GM18511 (cell line): Measurements from ENCODE around the gene EBF4.
"Not testable (repeated sequence)": the region's sequence is repeated elsewhere in the genome, so short reads cannot be mapped to it uniquely, and the experiment has no call there.

Experiments used
- ATAC-seq: cut with Tn5 transposase; IDR thresholded peaks from one replicate; pipeline ENCODE4 v1.9.1; 2021; ENCODE audit warnings: mild to moderate bottlenecking, moderate library complexity; ENCODE audit not compliant: unreplicated experiment

Gene EBF4

GRCh38 chr20:2755451-2756055, 63.0 kb downstream of the EBF4 start:
- ATAC-seq, result no peak

- no peak for ATAC-seq
Observed at GRCh38 chr20:2756056-2756611, 63.6 kb downstream of the EBF4 start.

- no peak for ATAC-seq
Observed at GRCh38 chr20:2757001-2757400, 64.4 kb downstream of the EBF4 start.

- ATAC-seq, result no peak
Observed at GRCh38 chr20:2757969-2758368, 65.4 kb downstream of the EBF4 start.

GRCh38 chr20:2759143-2759542, 66.6 kb downstream of the EBF4 start:
- no peak for ATAC-seq

- no peak for ATAC-seq
Observed at GRCh38 chr20:2759603-2760296, 67.2 kb downstream of the EBF4 start.

GRCh38 chr20:2760297-2760951, 67.8 kb downstream of the EBF4 start:
- no peak for ATAC-seq

GRCh38 chr20:2760952-2761305, 68.3 kb downstream of the EBF4 start:
- ATAC-seq, result no peak

- ATAC-seq, result no peak
Observed at GRCh38 chr20:2761885-2762284, 69.3 kb downstream of the EBF4 start.

- ATAC-seq, result no peak
Observed at GRCh38 chr20:2762578-2763131, 70.1 kb downstream of the EBF4 start.

- ATAC-seq, result no peak
Observed at GRCh38 chr20:2763186-2763585, 70.6 kb downstream of the EBF4 start.

- ATAC-seq, result no peak
Observed at GRCh38 chr20:2767768-2768631, 75.4 kb downstream of the EBF4 start.

GRCh38 chr20:2768632-2769015, 76.0 kb downstream of the EBF4 start:
- ATAC-seq, result no peak

GRCh38 chr20:2770091-2770490, 77.5 kb downstream of the EBF4 start:
- ATAC-seq, result not testable (repeated sequence)

GRCh38 chr20:2771631-2772080, 79.1 kb downstream of the EBF4 start:
- no peak for ATAC-seq

- no peak for ATAC-seq
Observed at GRCh38 chr20:2773812-2774211, 81.2 kb downstream of the EBF4 start.

- ATAC-seq, result no peak
Observed at GRCh38 chr20:2775139-2775538, 82.6 kb downstream of the EBF4 start.

GRCh38 chr20:2778602-2779321, 86.2 kb downstream of the EBF4 start:
- no peak for ATAC-seq

- ATAC-seq, result no peak
Observed at GRCh38 chr20:2780948-2781347, 88.4 kb downstream of the EBF4 start.

- ATAC-seq, result no peak
Observed at GRCh38 chr20:2783908-2784566, 91.5 kb downstream of the EBF4 start.
